ES-I3 (cell line): ENCODE measurements around the gene C15orf39.
"Not testable (repeated sequence)": the region's sequence is repeated elsewhere in the genome, so short reads cannot be mapped to it uniquely, and the experiment has no call there.

Experiments
- H3K36me3 ChIP-seq: 2 replicates; pipeline ENCODE4 v1.6.1; 2013; ENCODE audit warnings: mild to moderate bottlenecking, low read length, control low read depth, moderate library complexity; ENCODE audit not compliant: insufficient read depth
- H3K4me1 ChIP-seq: 2 replicates; pipeline ENCODE4 v1.6.1; 2013; ENCODE audit warnings: mild to moderate bottlenecking, control low read depth, low read length; ENCODE audit not compliant: insufficient read depth
- H3K9ac ChIP-seq: 2 replicates; pipeline ENCODE4 v1.6.1; 2013; ENCODE audit warnings: low read depth, mild to moderate bottlenecking, low read length, moderate library complexity
- H3K9me3 ChIP-seq: 2 replicates; pipeline ENCODE4 v1.6.1; 2013; ENCODE audit warnings: mild to moderate bottlenecking, low read length, moderate library complexity; ENCODE audit not compliant: control insufficient read depth, insufficient read depth

Gene C15orf39

GRCh38 chr15:75231836-75232235 is 30.2 kb downstream of the C15orf39 start:
- H3K9me3 ChIP-seq: no peaks in the 10 kb centered on the region
- no peaks in the 10 kb centered on the region for H3K36me3 ChIP-seq
- H3K9ac ChIP-seq: no peak overlapping the region
- H3K4me1 ChIP-seq: peaks cover 12% of the 10 kb centered on the region

DNA sequence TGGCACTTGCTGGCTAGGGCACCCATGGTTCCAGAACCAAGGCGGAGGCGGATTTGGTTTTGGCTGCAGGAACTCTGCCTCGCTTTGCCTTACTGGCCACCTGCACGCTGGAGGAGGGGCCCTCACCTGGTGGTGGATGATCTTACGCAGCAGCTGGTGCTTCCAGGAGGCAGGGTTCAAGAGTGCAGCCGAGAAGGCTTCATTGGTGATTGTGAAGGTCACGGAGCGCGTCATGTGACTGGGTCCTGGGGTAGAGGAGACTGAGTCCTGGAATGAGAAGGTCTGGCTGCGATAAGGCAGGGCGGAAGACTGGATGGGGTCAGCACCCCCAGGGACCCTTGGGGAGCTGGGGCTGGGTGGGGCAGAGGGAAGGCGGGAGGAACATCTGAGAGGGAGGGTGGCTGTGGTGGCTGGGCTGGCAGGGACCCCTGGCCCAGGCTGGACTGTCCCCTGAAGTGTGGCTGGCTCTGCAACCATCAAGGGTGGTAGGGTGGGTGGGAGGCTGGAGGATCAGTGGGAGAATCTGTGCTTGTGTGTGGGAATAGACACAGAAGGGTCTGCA is 30.7 kb downstream of the C15orf39 start:
- H3K4me1 ChIP-seq: peaks cover 16% of the 10 kb centered on the region
- no peaks in the 10 kb centered on the region for H3K36me3 ChIP-seq
- no peak overlapping the region for H3K9ac ChIP-seq
- H3K9me3 ChIP-seq: no peaks in the 10 kb centered on the region

DNA sequence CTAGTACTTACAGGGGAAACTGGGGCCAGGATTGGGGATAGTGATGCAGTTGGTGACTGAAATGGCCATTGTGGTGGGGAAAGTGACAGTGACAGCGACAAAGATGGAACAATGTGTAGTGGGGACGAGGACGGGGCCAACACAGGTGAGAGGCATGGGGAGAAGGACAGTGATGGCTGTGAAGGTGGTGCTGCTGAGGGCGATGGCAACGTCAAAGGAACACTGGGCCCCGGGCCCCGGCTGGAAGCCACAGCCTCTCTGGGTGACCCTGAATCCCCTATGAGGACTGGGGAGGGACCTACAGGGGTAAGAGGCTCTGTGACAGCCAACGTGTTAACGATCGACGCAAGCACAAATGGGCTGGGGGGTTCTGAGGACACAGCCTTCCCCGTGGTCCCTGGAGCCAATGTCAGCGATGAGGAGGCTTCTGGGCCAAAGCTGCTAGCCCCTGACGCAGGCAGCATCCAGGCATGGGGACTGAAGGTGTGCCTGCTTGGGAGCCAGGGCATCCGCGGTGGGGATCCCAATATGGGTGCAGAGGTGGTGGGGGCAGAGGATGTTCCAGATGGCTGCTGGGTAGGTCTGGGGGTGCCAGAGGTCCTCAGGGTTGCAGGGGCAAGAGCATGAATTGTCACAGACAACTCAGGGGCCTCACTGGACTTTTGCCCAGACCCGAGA is 31.3 kb downstream of the C15orf39 start:
- H3K36me3 ChIP-seq: no peaks in the 10 kb centered on the region
- H3K9me3 ChIP-seq: no peaks in the 10 kb centered on the region
- peaks cover 16% of the 10 kb centered on the region for H3K4me1 ChIP-seq
- H3K9ac ChIP-seq: no peak overlapping the region

GRCh38 chr15:75233504-75234190 is 32.0 kb downstream of the C15orf39 start:
- Histone ChIP-seq H3K9me3 (no peaks in the 10 kb centered on the region), H3K36me3 (no peaks in the 10 kb centered on the region), H3K4me1 (peaks cover 16% of the 10 kb centered on the region), H3K9ac (no peak overlapping the region)

- peaks cover 16% of the 10 kb centered on the region for H3K4me1 ChIP-seq
- no peak overlapping the region for H3K9ac ChIP-seq
- H3K36me3 ChIP-seq: no peaks in the 10 kb centered on the region
- no peaks in the 10 kb centered on the region for H3K9me3 ChIP-seq
These were observed 32.6 kb downstream of the C15orf39 start for GRCh38 chr15:75234191-75234810.

DNA sequence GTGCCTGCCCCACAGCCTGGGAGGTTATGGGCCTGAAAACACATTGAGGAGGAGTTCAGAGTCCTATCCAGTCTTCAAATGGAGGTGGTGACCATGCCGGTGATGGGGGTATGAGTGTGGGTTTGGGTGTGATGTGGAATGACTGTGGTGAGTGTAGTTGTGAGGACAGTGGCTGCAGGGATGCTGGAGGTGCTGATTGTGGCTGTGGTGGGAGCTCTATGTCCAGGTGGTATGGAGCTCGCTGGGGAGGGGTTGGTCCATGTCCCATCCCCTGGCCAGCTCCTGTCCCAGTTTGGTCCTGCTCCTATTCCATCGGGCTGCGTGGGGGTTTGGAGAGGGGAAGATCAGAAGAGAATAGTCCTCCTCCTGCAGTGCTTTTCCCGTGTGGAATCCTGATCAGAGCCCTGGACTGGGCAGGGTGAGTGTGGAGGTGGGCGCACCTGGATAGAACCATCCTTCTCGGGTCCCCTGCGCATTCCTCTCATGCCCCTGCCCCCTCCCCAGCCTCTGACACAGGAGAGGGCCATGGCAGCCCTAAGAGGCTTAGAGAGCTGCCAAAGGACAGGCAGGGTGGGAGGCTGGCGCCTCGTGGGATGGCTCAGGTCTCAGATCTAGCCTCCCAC is 33.5 kb downstream of the C15orf39 start:
- Histone ChIP-seq H3K36me3 (no peaks in the 10 kb centered on the region), H3K4me1 (peaks cover 9% of the 10 kb centered on the region), H3K9me3 (no peaks in the 10 kb centered on the region), H3K9ac (no peak overlapping the region)

DNA sequence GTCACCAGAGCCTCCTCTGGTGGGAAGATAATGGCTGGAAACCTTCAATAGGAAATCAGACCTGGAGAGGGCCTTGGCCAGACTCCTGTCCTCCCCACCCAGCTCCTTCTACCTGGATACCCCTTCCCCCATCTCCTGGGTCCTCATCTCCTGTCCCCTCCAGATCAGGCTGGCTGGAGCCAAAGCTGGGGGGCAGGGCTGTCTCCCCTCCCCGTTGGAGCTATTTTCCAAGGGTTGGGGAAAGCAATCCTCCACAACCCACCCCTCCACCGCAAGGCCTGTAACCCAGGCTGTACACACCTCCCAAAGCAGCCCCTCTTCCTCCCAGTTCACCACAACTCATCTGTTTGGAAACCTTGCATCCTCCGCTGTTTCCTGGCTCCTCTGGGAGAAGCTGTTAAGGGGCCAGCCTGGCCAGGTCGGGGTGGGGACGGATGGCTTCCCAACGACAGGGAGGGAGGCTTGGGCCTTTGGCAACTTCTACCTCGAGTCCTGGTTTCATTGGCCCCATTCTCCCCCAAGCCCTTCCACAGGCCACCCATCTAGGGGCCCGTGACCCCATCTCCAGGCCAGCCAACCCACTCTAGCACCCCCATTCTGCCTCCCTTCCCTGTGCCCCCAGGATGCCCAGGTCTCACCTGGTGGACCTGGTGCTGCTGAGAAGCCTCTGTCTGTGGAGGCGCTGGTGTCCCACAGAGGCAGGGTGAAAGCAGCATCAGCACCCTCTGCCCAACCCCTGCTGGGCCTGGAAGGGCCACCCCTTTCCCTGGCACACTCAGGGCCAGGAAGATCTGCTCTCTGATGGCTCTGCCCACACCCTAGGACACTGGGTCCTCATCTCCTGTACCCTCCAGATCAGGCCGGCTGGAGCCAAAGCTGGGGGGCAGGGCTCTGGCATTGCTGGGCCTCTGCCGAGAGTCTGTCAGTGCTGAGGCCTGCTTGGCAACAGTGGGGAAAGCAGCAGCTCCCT is 34.4 kb downstream of the C15orf39 start:
- Histone ChIP-seq H3K9ac (no peak overlapping the region), H3K9me3 (no peaks in the 10 kb centered on the region), H3K4me1 (peaks cover 4% of the 10 kb centered on the region; the same call in 1 of the 2 replicates), H3K36me3 (no peaks in the 10 kb centered on the region)

DNA sequence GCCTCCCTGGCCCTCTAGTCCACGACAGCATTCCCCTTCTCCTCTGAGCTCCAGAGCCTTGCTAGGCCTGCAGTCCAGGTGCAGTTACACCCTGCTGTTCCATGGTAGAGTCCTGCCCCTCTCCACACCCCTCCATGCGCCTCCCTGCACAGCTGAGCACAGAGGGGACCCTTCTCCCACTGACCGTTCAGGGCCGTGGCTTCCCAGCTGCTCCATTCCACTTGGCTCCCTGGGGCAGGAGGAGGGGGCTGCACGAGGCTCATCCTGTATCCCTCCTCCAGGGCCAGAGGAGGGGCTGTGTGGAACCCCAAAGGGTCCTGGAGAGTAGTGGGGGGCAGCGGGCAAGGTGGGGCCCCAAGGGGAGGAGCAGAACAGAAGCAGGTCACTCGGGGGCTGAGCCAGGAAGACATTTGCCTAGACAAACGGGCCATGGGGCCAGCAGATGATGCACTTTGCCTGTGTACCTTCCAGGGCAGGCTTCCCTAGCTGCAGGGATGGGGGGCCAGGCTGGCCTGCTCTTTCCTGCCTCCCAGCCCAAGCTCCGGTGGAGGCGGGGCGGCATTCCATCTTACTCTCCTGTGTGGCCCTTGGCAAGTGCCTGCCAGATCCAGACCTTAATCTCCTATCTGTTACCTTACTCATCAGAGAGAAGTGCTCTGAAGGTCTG is 35.8 kb downstream of the C15orf39 start:
- peaks cover 4% of the 10 kb centered on the region; the same call in 1 of the 2 replicates for H3K4me1 ChIP-seq
- no peak overlapping the region for H3K9ac ChIP-seq
- H3K36me3 ChIP-seq: no peaks in the 10 kb centered on the region
- no peaks in the 10 kb centered on the region for H3K9me3 ChIP-seq

DNA sequence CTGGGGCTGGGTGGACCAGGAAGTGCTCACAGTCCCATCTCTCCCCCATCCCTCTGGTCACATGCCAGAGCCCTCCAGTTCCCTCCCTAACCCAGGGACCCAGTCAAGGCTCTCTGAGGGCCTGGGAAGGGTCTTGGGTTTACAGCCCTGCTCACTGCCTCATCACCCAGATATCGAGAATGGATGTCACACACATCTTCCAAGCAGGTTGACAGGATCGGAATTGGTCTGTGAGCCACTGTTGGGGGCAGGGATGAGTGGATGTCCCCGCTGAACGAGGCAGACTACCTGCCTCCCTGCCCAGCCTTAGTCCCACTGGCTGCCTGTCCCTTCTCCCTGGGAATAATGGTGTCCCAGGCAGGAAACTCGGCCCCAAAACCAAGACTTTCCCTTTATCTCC is 36.5 kb downstream of the C15orf39 start:
- Histone ChIP-seq H3K9me3 (no peaks in the 10 kb centered on the region), H3K36me3 (no peaks in the 10 kb centered on the region), H3K4me1 (peaks cover 4% of the 10 kb centered on the region; the same call in 1 of the 2 replicates), H3K9ac (no peak overlapping the region)

DNA sequence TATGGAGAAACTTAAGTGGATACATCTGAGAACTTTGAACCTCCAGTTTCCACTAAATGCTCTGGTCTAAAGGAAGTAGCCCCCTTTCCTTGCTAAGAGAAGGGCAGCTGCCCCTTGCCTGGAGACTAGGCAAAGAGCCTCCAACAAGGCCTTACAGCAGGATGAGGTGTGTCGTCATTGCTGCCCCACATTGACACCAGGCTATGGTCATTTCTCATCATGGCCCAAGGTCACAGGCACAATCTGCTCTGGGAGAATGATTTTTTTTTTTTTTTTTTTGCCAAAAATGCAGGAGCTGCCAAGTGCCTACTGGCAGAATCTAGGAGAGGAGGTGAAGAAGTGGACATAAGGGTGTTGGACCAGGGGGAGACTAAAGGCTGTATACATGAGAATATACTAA is 44.1 kb downstream of the C15orf39 start:
- H3K9ac ChIP-seq, H3K36me3 ChIP-seq, H3K9me3 ChIP-seq, H3K4me1 ChIP-seq: not testable (repeated sequence)

DNA sequence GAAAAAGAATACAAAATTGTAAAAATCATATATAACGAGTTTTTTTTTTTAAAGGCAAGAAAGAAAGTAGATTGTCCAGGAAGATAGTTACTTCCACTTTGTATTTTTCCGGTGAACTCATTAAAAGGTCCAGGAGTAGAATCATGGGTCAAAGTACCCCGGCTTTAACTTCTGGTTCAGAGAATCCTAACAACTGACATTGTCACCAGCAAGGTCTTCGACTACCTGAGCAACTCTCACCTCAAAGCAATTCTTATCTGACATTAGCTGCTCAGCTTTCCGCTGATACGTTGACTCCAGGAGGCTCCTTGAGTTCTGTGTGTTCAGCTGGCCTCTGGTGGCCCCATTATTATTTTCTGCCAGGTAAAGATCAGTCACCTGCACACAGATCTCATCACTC is 47.3 kb downstream of the C15orf39 start:
- not testable (repeated sequence) for H3K36me3 ChIP-seq, H3K9ac ChIP-seq, H3K9me3 ChIP-seq
- peaks cover 16% of the 10 kb centered on the region; the same call in 1 of the 2 replicates for H3K4me1 ChIP-seq

- Histone ChIP-seq H3K4me1 (peaks cover 16% of the 10 kb centered on the region; the same call in 1 of the 2 replicates), H3K9ac (no peak overlapping the region), H3K36me3 (no peaks in the 10 kb centered on the region), H3K9me3 (no peaks in the 10 kb centered on the region)
These were observed 48.0 kb downstream of the C15orf39 start for GRCh38 chr15:75249726-75250125.

DNA sequence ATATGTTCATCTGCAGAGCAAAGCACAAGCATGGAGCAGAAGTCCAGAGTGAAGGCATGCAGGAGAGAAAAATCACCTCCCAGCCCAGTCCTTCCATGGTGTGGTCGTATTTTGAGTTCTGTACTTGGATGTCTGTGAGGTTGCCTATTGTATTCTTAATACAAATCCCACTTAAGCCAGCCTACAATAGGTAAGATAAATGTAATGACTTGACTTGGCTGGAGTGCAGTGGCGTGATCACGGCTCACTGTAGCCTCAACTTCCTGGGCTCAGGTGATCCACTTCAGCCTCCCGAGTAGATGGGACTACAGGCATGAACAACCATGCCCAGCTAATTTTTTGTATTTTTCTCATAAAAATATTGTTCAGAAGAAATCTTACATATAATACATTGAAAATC is 49.7 kb downstream of the C15orf39 start:
- not testable (repeated sequence) for H3K9ac ChIP-seq, H3K9me3 ChIP-seq
- H3K4me1 ChIP-seq: peaks cover 16% of the 10 kb centered on the region; the same call in 1 of the 2 replicates

More for the DNA sequence above, 49.7 kb downstream of the C15orf39 start:
- H3K36me3 ChIP-seq: not testable (repeated sequence)
